Fibroblast of skin of left quadriceps (primary cell): ENCODE measurements around the gene CELA2B.
"Not testable (repeated sequence)": the region's sequence is repeated elsewhere in the genome, so short reads cannot be mapped to it uniquely, and the experiment has no call there.

ENCODE experiments used
- DNase-seq, 2 experiments: peaks; one replicate each; pipeline ENCODE4 v3.0.0-alpha.2; 2013; ENCODE audit warnings: low read depth in 2 of 2

The CELA2B gene

DNA sequence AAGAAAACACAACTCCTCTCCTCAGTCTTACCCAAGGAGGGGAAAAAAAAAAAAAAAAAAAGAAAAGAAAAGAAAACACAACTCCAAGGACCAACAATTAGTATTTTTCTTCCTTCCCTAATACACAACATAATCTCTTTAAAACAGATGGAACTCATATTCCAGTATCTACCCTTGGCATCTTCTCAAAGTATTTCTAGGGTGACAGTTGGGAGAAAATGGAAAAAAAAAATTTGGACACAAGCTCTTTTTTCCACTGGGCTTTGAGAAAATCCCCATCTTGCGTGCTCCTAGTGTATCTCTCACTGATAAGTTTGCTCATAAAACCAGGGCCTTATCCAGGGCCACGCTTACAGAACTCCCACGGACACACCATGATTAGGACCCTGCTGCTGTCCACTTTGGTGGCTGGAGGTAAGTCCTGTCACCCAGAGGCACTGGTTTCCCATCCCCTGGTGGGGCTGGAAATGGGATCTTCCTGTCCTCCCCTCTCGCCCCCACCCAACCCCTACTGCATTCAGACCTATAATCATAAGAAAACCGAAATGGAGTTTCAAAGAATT lies at the start of gene CELA2B:
TSS of gene CELA2B (plus strand) at position 353 of the 563 bp plus-strand sequence. CDS start at position 375, 22 bp downstream.
- DNase-seq, result no peak

DNA sequence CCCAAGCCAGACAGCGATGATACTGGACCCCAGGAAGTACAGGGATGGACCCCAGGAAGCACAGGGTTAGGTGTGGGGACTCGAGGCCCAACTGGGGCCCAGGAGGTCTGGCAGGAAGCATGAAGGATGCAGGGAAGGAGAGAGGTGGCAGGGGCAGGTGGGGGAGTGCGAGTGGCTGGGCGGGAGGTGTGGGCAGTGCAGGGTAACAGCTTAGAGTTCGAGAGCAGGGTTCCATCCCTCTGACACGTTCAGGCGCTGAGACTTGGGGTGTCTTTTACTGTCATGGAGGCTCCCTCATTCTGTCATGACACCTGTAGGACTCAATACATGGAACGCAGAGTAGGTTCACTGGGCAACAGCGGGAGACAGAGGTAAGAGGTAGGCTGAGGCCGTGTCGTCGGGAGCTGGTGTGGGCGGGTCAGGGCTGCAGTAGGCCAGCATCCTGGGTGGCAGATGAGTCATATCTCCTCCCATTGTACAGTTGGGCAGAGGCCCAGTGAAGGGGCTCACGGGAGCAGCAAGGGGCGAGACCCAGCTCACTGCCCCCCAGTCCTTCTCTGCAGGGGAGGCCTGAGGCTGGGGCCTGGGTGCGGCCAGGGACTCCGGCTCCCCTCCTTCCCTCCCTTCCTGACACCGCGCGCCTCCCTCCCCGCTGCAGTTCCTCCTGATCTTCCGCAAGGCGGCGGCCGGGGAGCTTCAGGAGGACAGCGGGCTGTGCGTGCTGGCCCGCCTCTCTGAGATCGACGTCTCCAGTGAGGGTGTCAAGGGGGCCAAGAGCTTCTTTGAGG lies 49.2 kb upstream of the CELA2B start:
- no peak for DNase-seq

GRCh38 chr1:15427280-15427666 lies 48.6 kb upstream of the CELA2B start:
- DNase-seq, result no peak

GRCh38 chr1:15428252-15428651 lies 47.7 kb upstream of the CELA2B start:
- not testable (repeated sequence) for DNase-seq

GRCh38 chr1:15428815-15429435 lies 47.0 kb upstream of the CELA2B start:
- DNase-seq, result no peak

- no peak for DNase-seq
These were observed 46.2 kb upstream of the CELA2B start for GRCh38 chr1:15429701-15430149.

DNA sequence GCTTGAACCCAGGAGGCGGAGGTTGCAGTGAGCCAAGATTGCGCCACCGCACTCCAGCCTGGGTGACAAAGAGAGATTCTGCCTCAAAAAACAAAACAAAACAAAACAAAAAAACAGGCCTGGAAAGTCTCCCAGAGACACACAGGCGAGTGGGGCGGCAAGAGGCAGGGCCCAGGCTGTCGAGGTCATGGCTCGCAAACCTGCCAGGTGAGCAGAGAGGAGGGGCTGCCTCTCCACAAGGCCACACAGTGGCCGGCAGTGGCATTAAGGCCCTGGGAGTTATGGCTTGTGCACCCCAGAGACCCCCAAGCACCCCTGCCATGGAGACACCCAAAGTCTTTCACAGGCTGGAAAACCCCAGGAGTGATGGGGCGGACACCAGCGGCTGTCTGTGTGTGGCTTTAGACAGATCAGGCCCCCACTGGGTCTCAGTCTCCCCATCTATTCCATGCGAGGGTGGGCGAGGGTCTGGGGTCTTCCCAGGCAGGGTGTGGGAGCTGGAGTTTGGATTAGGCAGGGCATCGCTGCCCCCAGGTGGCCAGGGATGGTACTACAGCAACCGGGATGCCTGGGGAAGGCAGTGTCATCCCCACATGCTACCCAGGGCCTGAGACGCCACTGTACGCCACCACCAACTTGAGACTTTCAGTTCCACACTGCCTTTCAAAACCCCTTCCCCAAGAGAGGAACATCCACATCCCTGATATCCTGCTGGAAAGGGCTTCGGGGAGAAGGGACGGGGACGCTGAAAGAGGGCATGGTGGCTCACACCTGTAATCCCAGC lies 44.9 kb upstream of the CELA2B start:
- DNase-seq, result no peak

DNA sequence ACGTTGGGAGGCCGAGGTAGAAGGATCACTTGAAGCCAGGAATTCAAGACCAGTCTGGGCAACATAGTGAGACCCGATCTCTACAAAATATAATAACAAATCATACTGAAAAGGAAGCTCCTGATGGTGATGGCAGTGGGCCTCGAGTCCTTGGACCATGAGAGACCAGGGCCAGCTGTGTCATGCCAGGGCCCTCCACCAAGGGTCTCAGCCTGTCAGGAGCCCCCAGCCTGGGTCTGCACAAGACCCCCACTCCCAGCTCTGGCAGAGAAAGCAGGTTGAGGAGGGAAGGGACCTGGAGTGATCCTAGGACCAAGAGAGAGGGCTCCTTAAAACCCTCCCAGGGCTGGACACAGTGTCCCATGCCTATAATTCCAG lies 44.3 kb upstream of the CELA2B start:
- no peak for DNase-seq

- DNase-seq, result no peak
These were observed 43.6 kb upstream of the CELA2B start for GRCh38 chr1:15432324-15432723.

DNA sequence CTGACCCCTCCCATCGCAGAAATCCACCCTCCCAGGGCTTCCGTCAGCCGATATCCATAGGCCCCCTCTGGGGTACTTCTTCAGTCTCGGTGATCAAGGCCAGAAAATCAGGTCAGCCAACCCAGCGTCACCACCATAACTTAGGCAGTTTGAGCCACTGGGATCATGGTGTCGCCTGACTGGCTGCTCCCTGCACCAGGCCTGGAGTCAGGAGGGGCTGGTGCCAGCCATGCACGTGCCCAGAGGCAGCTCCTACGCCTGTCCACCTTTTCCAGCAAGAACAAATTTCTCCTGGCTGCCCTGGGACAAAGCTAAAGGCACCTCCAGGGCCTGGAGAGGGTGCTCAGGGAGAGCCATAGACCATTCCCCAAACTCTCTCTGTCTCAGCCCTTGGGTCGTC lies 42.4 kb upstream of the CELA2B start:
- DNase-seq, result no peak

GRCh38 chr1:15434739-15435138 lies 41.2 kb upstream of the CELA2B start:
- not testable (repeated sequence) for DNase-seq

DNA sequence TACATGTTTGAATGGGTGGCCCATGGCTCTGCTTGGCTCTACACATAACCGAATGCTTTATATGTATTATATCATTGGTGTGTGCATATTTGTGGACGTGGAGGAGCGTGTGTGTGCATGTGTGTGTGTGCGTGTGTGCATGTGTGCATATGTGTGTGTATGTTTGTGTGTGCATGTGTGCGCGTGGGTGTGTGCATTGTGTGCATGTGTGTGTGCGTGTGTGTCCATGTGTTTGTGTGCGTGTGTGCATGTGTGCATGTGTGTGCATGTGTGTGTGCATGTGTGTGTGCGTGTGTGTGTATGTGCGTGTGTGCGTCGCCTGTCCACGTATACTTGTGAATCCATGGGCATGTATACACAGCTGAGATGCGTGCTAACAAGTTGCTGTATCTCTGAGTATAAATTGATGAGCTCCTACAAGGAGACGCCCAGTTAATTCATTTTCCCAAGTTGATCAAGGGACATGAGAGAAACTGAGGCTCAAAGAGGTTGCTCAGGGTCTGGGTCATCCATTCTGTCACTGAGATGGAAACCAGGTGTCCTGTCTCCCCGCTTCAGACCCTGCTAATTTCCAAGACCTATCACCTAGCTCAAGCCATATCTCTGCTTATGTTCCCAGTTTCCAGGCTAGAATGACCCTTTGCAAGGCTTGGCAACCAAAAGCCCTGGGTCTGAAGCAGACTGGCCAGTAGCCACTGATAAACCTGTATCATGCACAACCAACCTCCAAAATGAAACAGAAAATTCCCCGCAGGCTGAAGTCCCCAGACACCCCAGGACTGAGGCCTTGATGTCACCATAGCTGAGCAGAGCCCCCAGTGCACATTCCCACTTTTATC lies 40.4 kb upstream of the CELA2B start:
- no peak for DNase-seq

GRCh38 chr1:15436881-15437442 lies 38.9 kb upstream of the CELA2B start:
- DNase-seq, result no peak

DNA sequence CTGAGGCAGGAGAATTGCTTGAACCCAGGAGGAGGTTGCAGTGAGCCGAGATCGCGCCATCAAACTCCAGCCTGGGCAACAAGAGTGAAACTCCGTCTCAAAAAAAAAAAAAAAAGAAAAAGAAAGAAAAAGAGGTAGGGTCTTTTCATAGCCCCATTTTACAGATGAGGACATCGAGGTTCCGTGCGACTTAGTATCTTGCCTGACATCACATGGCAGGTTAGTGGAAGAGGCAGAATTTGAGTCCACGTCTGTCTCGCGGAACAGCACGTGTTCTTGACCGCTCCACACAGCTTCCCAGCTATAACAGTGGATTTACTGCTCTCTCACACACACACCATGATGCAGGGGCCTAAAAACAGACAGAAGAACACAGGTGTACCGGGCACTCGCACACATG lies 36.6 kb upstream of the CELA2B start:
- no peak for DNase-seq

DNA sequence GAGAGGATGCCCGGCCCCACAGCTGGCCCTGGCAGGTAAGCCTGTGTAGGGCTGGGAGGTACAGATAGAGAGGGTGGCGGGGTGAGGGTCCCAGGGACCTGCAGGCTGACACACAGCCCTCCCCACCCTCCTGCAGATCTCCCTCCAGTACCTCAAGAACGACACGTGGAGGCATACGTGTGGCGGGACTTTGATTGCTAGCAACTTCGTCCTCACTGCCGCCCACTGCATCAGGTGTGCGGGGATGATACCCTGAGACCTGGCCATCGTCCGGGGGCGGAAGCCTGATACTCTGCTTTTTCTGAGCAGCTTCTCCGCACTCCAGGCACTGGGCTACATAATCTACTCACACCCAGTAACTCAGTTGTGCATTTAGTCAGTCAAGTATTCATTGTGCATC lies 35.5 kb upstream of the CELA2B start:
- DNase-seq, result no peak

DNA sequence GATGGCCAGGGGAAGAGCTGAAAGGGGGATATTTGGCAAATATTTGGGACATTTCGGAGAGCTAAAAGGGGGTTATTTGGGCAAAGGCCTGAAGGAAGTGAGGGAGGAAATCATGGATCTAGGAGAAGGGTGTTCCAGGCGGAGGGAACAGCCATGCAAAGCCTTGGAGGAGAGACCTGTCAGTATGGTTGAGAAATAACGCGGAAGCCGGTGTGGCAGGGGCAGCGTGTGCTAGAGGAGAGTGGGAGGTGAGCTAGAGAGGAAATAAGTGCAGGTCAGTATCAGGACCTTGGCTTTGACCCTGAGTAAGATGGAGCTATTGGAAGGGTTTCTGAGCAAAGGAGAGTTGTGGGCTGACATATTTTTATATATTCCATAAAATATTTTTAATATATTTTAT lies 34.7 kb upstream of the CELA2B start:
- DNase-seq, result no peak

- DNase-seq, result no peak
These were observed 33.8 kb upstream of the CELA2B start for GRCh38 chr1:15442119-15442518.

- no peak for DNase-seq
These were observed 33.1 kb upstream of the CELA2B start for GRCh38 chr1:15442759-15443158.

DNA sequence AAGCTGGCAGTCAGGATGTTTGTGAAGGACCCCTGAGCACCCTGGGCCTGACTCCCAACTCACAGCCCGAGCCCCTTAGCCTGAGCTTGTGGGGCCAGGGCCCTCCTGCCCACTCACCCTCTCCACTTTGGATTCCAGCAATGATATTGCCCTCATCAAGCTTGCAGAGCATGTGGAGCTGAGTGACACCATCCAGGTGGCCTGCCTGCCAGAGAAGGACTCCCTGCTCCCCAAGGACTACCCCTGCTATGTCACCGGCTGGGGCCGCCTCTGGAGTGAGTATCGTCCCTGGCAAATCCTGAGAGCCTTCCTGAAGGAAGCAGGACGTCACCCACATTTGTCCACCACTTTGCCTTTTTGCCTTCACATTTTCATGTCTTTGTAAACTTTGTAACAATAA lies 32.6 kb upstream of the CELA2B start:
- DNase-seq, result no peak

DNA sequence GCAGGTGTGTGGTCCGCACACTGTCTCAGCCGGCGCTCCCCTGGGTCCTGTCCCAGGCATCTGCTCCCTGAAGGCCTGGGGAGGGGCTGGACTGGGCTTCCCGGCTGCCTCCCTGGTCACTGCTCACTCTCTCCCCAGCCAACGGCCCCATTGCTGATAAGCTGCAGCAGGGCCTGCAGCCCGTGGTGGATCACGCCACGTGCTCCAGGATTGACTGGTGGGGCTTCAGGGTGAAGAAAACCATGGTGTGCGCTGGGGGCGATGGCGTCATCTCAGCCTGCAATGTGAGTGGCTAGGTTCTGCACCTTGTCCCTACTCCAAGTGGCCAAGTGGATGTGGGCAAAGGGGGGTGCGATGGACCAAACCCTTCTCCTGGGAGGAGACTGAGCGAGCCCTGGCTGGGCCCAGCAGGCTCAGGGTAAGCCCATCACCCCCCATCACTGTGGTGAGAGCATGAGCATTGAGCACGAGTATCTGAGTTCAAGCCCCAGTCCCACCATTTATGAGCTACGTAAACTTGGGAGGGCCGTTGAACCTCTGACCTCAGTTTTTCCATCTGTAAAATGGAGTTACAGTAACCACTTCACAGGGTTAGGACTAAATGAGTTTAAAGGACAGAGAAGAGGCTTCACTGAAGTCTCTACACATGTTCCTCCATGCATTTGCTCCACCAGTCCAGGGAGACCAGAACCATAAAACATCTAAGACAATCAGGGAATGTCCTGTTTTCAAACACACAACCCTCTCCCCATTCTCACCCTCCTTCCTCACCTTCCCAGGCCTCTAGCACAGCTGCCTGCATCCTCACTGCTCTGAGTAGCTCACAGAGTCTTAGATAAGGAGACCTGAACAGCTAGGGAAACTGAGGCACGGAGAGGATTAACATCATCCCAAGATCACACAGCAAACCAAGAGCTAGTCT lies 31.2 kb upstream of the CELA2B start:
- DNase-seq, result no peak
